Osteoblast (primary cell): ENCODE results near the gene PABPN1. TPM values are rescaled to one million over a fixed set of nuclear protein-coding genes. Genes with fewer than 3 reads are reported as not detected.

Experiments used
- DNase-seq: peaks from one replicate; pipeline ENCODE4 v3.0.0; 2011; ENCODE audit warnings: low spot score, mixed read lengths; ENCODE audit not compliant: insufficient read length; ENCODE audit errors: missing footprints
- H2AFZ ChIP-seq: 2 replicates; pipeline ENCODE4 v1.6.0; 2011; ENCODE audit warnings: mild to moderate bottlenecking, low read length
- H3K27ac ChIP-seq: 2 replicates; pipeline ENCODE4 v1.5.1; 2011; ENCODE audit warnings: mild to moderate bottlenecking, low read depth, low read length, moderate library complexity
- H3K27me3 ChIP-seq: 2 replicates; pipeline ENCODE4 v1.6.0; 2012; ENCODE audit warnings: mild to moderate bottlenecking, control low read depth, inconsistent platforms, low read length, moderate library complexity; ENCODE audit not compliant: insufficient read depth
- H3K36me3 ChIP-seq: 2 replicates; pipeline ENCODE4 v1.5.1; 2011; ENCODE audit warnings: mild to moderate bottlenecking, low read length, control low read depth, moderate library complexity; ENCODE audit not compliant: insufficient read depth
- H3K4me1 ChIP-seq: 2 replicates; pipeline ENCODE4 v1.5.1; 2011; ENCODE audit warnings: mild to moderate bottlenecking, low read length, control low read depth, moderate library complexity; ENCODE audit not compliant: insufficient read depth
- H3K4me2 ChIP-seq: 2 replicates; pipeline ENCODE4 v1.6.0; 2011; ENCODE audit warnings: mild to moderate bottlenecking, low read length; ENCODE audit not compliant: insufficient read depth
- H3K4me3 ChIP-seq: fragments of 200-600 bp; sonication (generic); 3 replicates; pipeline ENCODE4 v1.5.1; 2012; ENCODE audit warnings: mild to moderate bottlenecking, low read length, inconsistent platforms; ENCODE audit not compliant: insufficient read depth
- H3K79me2 ChIP-seq: 2 replicates; pipeline ENCODE4 v1.6.0; 2012; ENCODE audit warnings: mild to moderate bottlenecking, low read length, control low read depth, inconsistent platforms; ENCODE audit not compliant: insufficient read depth
- H3K9me3 ChIP-seq: 2 replicates; pipeline ENCODE4 v1.5.1; 2011; ENCODE audit warnings: low read depth, low read length, control low read depth
- H4K20me1 ChIP-seq: 2 replicates; pipeline ENCODE4 v1.6.0; 2012; ENCODE audit warnings: mild to moderate bottlenecking, low read length, control low read depth; ENCODE audit not compliant: insufficient read depth
- total RNA-seq: library from RNA; depleted of rRNA; stranded (reverse); fragments of >200 nt; gene quantifications from 2 replicates; pipeline ENCODE4 v1.2.3, GENCODE V29; 2012
- TF ChIP-seq, protein P1 (sequence below): IDR thresholded peaks from 2 replicates; pipeline ENCODE4 v1.5.1; 2011; ENCODE audit warnings: mild to moderate bottlenecking, low read depth, low read length, moderate library complexity; ENCODE audit errors: extremely low read depth

PABPN1 gene
- total RNA-seq, 1 donor, result 42.3 TPM

DNA sequence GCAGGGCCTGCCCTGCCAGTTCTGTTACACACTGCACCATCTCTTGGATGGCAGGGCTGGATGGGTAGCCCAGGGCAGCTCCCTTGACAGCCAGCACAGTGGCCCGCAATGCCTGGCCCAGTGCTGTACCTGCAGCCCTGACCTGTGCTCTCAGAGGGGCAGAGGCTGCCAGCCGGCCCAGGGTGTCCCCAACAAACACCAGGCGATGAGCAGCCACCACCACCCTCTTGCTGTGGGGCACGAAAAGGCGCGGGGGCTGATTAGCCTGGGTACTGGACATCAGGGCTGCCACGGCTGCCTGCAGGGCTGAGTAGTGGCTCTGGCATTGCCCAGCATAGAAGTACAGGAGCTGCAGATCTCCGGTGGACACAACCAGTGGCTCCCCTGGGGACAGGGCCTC is 36.0 kb downstream of the PABPN1 start:
- Histone ChIP-seq H3K4me2 (no peak overlapping the region), H3K36me3 (peaks cover 12% of the 10 kb centered on the region)
- TF ChIP-seq, protein P1, sequence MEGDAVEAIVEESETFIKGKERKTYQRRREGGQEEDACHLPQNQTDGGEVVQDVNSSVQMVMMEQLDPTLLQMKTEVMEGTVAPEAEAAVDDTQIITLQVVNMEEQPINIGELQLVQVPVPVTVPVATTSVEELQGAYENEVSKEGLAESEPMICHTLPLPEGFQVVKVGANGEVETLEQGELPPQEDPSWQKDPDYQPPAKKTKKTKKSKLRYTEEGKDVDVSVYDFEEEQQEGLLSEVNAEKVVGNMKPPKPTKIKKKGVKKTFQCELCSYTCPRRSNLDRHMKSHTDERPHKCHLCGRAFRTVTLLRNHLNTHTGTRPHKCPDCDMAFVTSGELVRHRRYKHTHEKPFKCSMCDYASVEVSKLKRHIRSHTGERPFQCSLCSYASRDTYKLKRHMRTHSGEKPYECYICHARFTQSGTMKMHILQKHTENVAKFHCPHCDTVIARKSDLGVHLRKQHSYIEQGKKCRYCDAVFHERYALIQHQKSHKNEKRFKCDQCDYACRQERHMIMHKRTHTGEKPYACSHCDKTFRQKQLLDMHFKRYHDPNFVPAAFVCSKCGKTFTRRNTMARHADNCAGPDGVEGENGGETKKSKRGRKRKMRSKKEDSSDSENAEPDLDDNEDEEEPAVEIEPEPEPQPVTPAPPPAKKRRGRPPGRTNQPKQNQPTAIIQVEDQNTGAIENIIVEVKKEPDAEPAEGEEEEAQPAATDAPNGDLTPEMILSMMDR, result no peak

DNA sequence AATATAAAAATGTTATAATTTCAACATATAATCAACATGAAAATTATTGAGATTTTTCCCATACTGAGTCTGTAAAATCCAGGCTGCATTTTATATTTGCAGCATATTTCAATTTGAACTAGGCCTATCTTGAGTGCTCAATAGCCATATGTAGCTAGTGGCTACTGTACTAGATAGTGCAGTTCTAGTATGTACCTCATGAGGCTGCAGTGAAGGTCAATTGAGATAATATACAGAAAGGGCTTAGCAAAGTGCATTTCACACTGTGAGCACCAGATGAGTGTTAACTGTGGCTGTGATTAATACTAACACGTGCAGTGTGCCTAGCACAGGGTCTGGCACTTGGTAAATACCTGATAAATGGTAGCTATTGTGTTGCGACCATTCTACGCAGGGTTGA is 36.8 kb downstream of the PABPN1 start:
- Histone ChIP-seq H3K79me2 (no peaks in the 10 kb centered on the region), H3K4me3 (no peak overlapping the region), H3K27ac (no peak overlapping the region), H2AFZ (no peak overlapping the region), H3K36me3 (peaks cover 12% of the 10 kb centered on the region), H4K20me1 (no peaks in the 10 kb centered on the region), H3K9me3 (no peaks in the 10 kb centered on the region), H3K4me1 (peaks cover 6% of the 10 kb centered on the region), H3K4me2 (no peak overlapping the region), H3K27me3 (no peaks in the 10 kb centered on the region)
- TF ChIP-seq, protein P1, result no peak
- DNase-seq, result peak; percentile 67

More for the DNA sequence above, 36.0 kb downstream of the PABPN1 start:
- H3K27ac ChIP-seq, result no peak overlapping the region
- H3K4me1 ChIP-seq, result peaks cover 5% of the 10 kb centered on the region
- no peak overlapping the region for H3K4me3 ChIP-seq
- H3K9me3 ChIP-seq, result no peaks in the 10 kb centered on the region
- no peak overlapping the region for H2AFZ ChIP-seq
- DNase-seq, result peak; percentile 52
- no peaks in the 10 kb centered on the region for H4K20me1 ChIP-seq
- H3K27me3 ChIP-seq, result no peaks in the 10 kb centered on the region
- no peaks in the 10 kb centered on the region for H3K79me2 ChIP-seq

- H3K4me1 ChIP-seq, result peaks cover 5% of the 10 kb centered on the region
- no peak overlapping the region for H2AFZ ChIP-seq
- H3K36me3 ChIP-seq, result peaks cover 12% of the 10 kb centered on the region
- H4K20me1 ChIP-seq, result no peaks in the 10 kb centered on the region
- no peaks in the 10 kb centered on the region for H3K79me2 ChIP-seq
- TF ChIP-seq, protein P1, result no peak
- no peak overlapping the region for H3K4me3 ChIP-seq
- H3K9me3 ChIP-seq, result no peaks in the 10 kb centered on the region
- DNase-seq, result peak; percentile 66
- H3K27ac ChIP-seq, result no peak overlapping the region
- no peak overlapping the region for H3K4me2 ChIP-seq
- no peaks in the 10 kb centered on the region for H3K27me3 ChIP-seq
Observed at GRCh38 chr14:23358553-23359166, 37.4 kb downstream of the PABPN1 start.

GRCh38 chr14:23359167-23359626 is 37.9 kb downstream of the PABPN1 start:
- H3K4me3 ChIP-seq, result no peak overlapping the region
- H3K79me2 ChIP-seq, result peaks cover 2% of the 10 kb centered on the region
- H3K36me3 ChIP-seq, result peaks cover 12% of the 10 kb centered on the region
- H3K27me3 ChIP-seq, result no peaks in the 10 kb centered on the region
- H3K4me1 ChIP-seq, result peaks cover 5% of the 10 kb centered on the region
- DNase-seq, result peak; percentile 15
- H3K27ac ChIP-seq, result no peak overlapping the region
- TF ChIP-seq, protein P1, result no peak
- no peaks in the 10 kb centered on the region for H3K9me3 ChIP-seq
- H3K4me2 ChIP-seq, result no peak overlapping the region
- H2AFZ ChIP-seq, result no peak overlapping the region
- H4K20me1 ChIP-seq, result no peaks in the 10 kb centered on the region
